ENCODE measurements around the gene SLC25A53. TPM values are rescaled to one million over a fixed set of nuclear protein-coding genes. Genes with fewer than 3 reads are reported as not detected.
A peak's percentile ranks its signal among the peaks of the same experiment; 100 is the strongest.

Gene SLC25A53
- total RNA-seq (23.7 TPM), polyA plus RNA-seq (10.6 TPM)

- peak within 1 kb of the TSS; percentile 96 for H3K27ac ChIP-seq (ENCODE audit: low read depth)
- H3K4me1 ChIP-seq (ENCODE audit: insufficient read depth), result no peaks in the 10 kb centered on the region
- H3K36me3 ChIP-seq (ENCODE audit: insufficient read depth), result no peaks in the 10 kb centered on the region
- under 1% methylated on average over 44 of the region's 44 CpGs for WGBS
- H3K4me3 ChIP-seq (ENCODE audit: low read depth, low read length), result peak within 1 kb of the TSS; percentile 56
- DNase-seq (ENCODE audit: extremely low spot score), result peak; percentile 66
Measured at GRCh38 chrX:104156630-104157529, at the start of gene SLC25A53. Gene SLC25A53 (minus strand): TSS chrX:104157009. CDS start chrX:104105257, 51,752 bp downstream.

- no peak for DNase-seq (ENCODE audit: extremely low spot score)
- 81% methylated on average over 5 of the region's 5 CpGs for WGBS
- Histone ChIP-seq H3K27ac (ENCODE audit: low read depth) (no peak overlapping the region), H3K4me1 (ENCODE audit: insufficient read depth) (no peaks in the 10 kb centered on the region), H3K4me3 (ENCODE audit: low read depth, low read length) (no peak overlapping the region), H3K36me3 (ENCODE audit: insufficient read depth) (no peaks in the 10 kb centered on the region)
Measured at GRCh38 chrX:104205548-104205947, 48.7 kb upstream of the SLC25A53 start.

- Histone ChIP-seq H3K36me3 (ENCODE audit: insufficient read depth) (peaks cover 4% of the 10 kb centered on the region), H3K4me3 (ENCODE audit: low read depth, low read length) (no peak overlapping the region), H3K27ac (ENCODE audit: low read depth) (no peak overlapping the region), H3K4me1 (ENCODE audit: insufficient read depth) (no peaks in the 10 kb centered on the region)
- no peak for DNase-seq (ENCODE audit: extremely low spot score)
- 98% methylated on average over 1 of the region's 1 CpG for WGBS
Measured at GRCh38 chrX:104195489-104196084, 38.8 kb upstream of the SLC25A53 start.

- H3K4me1 ChIP-seq (ENCODE audit: insufficient read depth), result no peaks in the 10 kb centered on the region
- H3K4me3 ChIP-seq (ENCODE audit: low read depth, low read length), result no peak overlapping the region
- peaks cover 4% of the 10 kb centered on the region for H3K36me3 ChIP-seq (ENCODE audit: insufficient read depth)
- no peak for DNase-seq (ENCODE audit: extremely low spot score)
- H3K27ac ChIP-seq (ENCODE audit: low read depth), result no peak overlapping the region
- 45% methylated on average over 1 of the region's 1 CpG for WGBS
Measured at GRCh38 chrX:104195013-104195412, 38.2 kb upstream of the SLC25A53 start.

GRCh38 chrX:104193485-104193884, 36.7 kb upstream of the SLC25A53 start:
- WGBS, result 81% methylated on average over 2 of the region's 2 CpGs
- no peak overlapping the region for H3K4me3 ChIP-seq (ENCODE audit: low read depth, low read length)
- H3K36me3 ChIP-seq (ENCODE audit: insufficient read depth), result peaks cover 4% of the 10 kb centered on the region
- DNase-seq (ENCODE audit: extremely low spot score), result no peak
- H3K27ac ChIP-seq (ENCODE audit: low read depth), result no peak overlapping the region
- H3K4me1 ChIP-seq (ENCODE audit: insufficient read depth), result no peaks in the 10 kb centered on the region

GRCh38 chrX:104189837-104190236, 33.0 kb upstream of the SLC25A53 start:
- H3K27ac ChIP-seq (ENCODE audit: low read depth), result no peak overlapping the region
- H3K4me1 ChIP-seq (ENCODE audit: insufficient read depth), result no peaks in the 10 kb centered on the region
- WGBS, result 85% methylated on average over 5 of the region's 5 CpGs
- no peak for DNase-seq (ENCODE audit: extremely low spot score)
- H3K4me3 ChIP-seq (ENCODE audit: low read depth, low read length), result no peak overlapping the region
- no peaks in the 10 kb centered on the region for H3K36me3 ChIP-seq (ENCODE audit: insufficient read depth)

GRCh38 chrX:104187931-104188330, 31.1 kb upstream of the SLC25A53 start:
- Histone ChIP-seq H3K36me3 (ENCODE audit: insufficient read depth) (no peaks in the 10 kb centered on the region), H3K27ac (ENCODE audit: low read depth) (no peak overlapping the region), H3K4me3 (ENCODE audit: low read depth, low read length) (no peak overlapping the region), H3K4me1 (ENCODE audit: insufficient read depth) (no peaks in the 10 kb centered on the region)
- DNase-seq (ENCODE audit: extremely low spot score), result no peak
- WGBS, result 95% methylated on average over 8 of the region's 8 CpGs

GRCh38 chrX:104183685-104184084, 26.9 kb upstream of the SLC25A53 start:
- WGBS, result 97% methylated on average over 4 of the region's 4 CpGs
- no peak for DNase-seq (ENCODE audit: extremely low spot score)

GRCh38 chrX:104173841-104174240, 17.0 kb upstream of the SLC25A53 start:
- Histone ChIP-seq H3K27ac (ENCODE audit: low read depth) (no peak overlapping the region), H3K4me1 (ENCODE audit: insufficient read depth) (no peaks in the 10 kb centered on the region), H3K36me3 (ENCODE audit: insufficient read depth) (no peaks in the 10 kb centered on the region), H3K4me3 (ENCODE audit: low read depth, low read length) (no peak overlapping the region)
- DNase-seq (ENCODE audit: extremely low spot score), result no peak
- 97% methylated on average over 6 of the region's 6 CpGs for WGBS

More at GRCh38 chrX:104183685-104184084, 26.9 kb upstream of the SLC25A53 start:
- no peak overlapping the region for H3K27ac ChIP-seq (ENCODE audit: low read depth)
- no peaks in the 10 kb centered on the region for H3K4me1 ChIP-seq (ENCODE audit: insufficient read depth)
- H3K36me3 ChIP-seq (ENCODE audit: insufficient read depth), result no peaks in the 10 kb centered on the region
- no peak overlapping the region for H3K4me3 ChIP-seq (ENCODE audit: low read depth, low read length)

- Histone ChIP-seq H3K4me3 (ENCODE audit: low read depth, low read length) (no peak overlapping the region), H3K4me1 (ENCODE audit: insufficient read depth) (no peaks in the 10 kb centered on the region), H3K27ac (ENCODE audit: low read depth) (no peak overlapping the region), H3K36me3 (ENCODE audit: insufficient read depth) (no peaks in the 10 kb centered on the region)
- 94% methylated on average over 2 of the region's 2 CpGs for WGBS
- no peak for DNase-seq (ENCODE audit: extremely low spot score)
Measured at GRCh38 chrX:104172788-104173187, 16.0 kb upstream of the SLC25A53 start.

GRCh38 chrX:104172121-104172520, 15.3 kb upstream of the SLC25A53 start:
- H3K27ac ChIP-seq (ENCODE audit: low read depth), result no peak overlapping the region
- no peak overlapping the region for H3K4me3 ChIP-seq (ENCODE audit: low read depth, low read length)
- no peak for DNase-seq (ENCODE audit: extremely low spot score)
- whole genome bisulfite sequencing, result 84% methylated on average over 6 of the region's 6 CpGs
- H3K4me1 ChIP-seq (ENCODE audit: insufficient read depth), result no peaks in the 10 kb centered on the region
- H3K36me3 ChIP-seq (ENCODE audit: insufficient read depth), result no peaks in the 10 kb centered on the region

GRCh38 chrX:104168127-104168526, 11.3 kb upstream of the SLC25A53 start:
- no peak overlapping the region for H3K27ac ChIP-seq (ENCODE audit: low read depth)
- no peak for DNase-seq (ENCODE audit: extremely low spot score)
- 26% methylated on average over 1 of the region's 1 CpG for WGBS

GRCh38 chrX:104166735-104167436, 10.1 kb upstream of the SLC25A53 start:
- WGBS, result under 1% methylated on average over 37 of the region's 37 CpGs
- no peak for DNase-seq (ENCODE audit: extremely low spot score)
- H3K4me1 ChIP-seq (ENCODE audit: insufficient read depth), result no peaks in the 10 kb centered on the region
- H3K4me3 ChIP-seq (ENCODE audit: low read depth, low read length), result peak overlapping the region; percentile 88
- H3K27ac ChIP-seq (ENCODE audit: low read depth), result peak overlapping the region; percentile 71
- no peaks in the 10 kb centered on the region for H3K36me3 ChIP-seq (ENCODE audit: insufficient read depth)

More at GRCh38 chrX:104168127-104168526, 11.3 kb upstream of the SLC25A53 start:
- Histone ChIP-seq H3K36me3 (ENCODE audit: insufficient read depth) (no peaks in the 10 kb centered on the region), H3K4me1 (ENCODE audit: insufficient read depth) (no peaks in the 10 kb centered on the region), H3K4me3 (ENCODE audit: low read depth, low read length) (no peak overlapping the region)

Data from urinary bladder (tissue), 4 donors.